Measurements from ENCODE around the gene MOB2. TPM values are rescaled to one million over a fixed set of nuclear protein-coding genes. Genes with fewer than 3 reads are reported as not detected.

The MOB2 gene
- total RNA-seq, 5 donors from 2014 or later (not counting 1 experiment from before 2014, with no cell fraction given), result 49.6 to 79.2 (median 72.6) TPM

DNA sequence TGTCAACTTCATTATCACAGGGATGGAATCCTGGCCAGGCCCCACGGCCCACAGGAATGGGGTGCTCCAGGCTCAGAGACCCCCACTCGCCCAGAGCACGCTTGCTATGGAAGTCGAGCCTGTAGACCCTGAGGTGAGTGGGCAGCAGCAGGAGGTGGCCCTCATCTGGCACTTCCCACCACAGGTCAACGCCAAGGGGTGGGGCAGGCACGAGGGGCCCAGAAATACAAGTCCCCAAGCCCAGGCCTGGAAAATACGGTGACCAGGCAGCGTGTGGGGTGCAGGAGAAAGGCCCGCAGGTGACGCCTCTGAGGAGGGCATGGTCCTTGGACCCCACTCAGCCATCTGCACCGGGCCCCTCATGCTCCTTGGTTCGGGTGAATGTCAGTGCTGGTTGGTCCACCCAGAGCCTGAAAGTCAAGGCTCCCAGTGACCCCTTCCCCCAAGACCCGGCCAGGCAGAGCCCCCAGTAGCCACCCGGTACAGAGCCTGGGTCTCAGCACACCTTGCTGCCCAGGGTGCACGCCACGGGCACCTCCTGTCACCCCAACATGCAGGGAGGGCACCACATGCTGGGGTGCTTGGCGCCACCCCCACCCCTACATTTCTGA, 2.4 kb downstream of the MOB2 start:
- ChIA-PET POLR2A (no interaction called here), CTCF (no interaction called here)
- no peaks in the 10 kb centered on the region for H3K27me3 Mint-ChIP-seq
- peaks cover under 1% of the 10 kb centered on the region for H3K36me3 Mint-ChIP-seq
- no peak overlapping the region for H3K4me3 ChIP-seq (ENCODE audit: control insufficient read depth in 1 of 2, extremely low read depth in 1 of 2, low read length in 1 of 2)
- H3K4me1 Mint-ChIP-seq, result peaks cover 20 to 40% (median 37%) of the 10 kb centered on the region in 3 donors
- H3K27ac Mint-ChIP-seq, result no peak overlapping the region
- H3K27ac ChIP-seq (ENCODE audit: low read length), result no peak overlapping the region
- H3K4me1 ChIP-seq (ENCODE audit: control insufficient read depth in 1 of 2, extremely low read depth in 1 of 2, insufficient read depth in 2 of 2, low read length in 2 of 2), result peaks cover 0 to 44% of the 10 kb centered on the region in 2 experiments
- DNase-seq (no peak), ATAC-seq (replicated peaks in 1 of 4) (no peak)
- H3K27me3 ChIP-seq (replicated peaks in 1 of 2; ENCODE audit: control insufficient read depth in 2 of 2, extremely low read depth in 1 of 2, insufficient read depth in 2 of 2, low read length in 1 of 2), result no peaks in the 10 kb centered on the region
- WGBS (ENCODE audit: insufficient coverage), result 88% methylated on average over 13 of the region's 17 CpGs
- H3K4me3 Mint-ChIP-seq, result no peak overlapping the region
- no peaks in the 10 kb centered on the region for H3K9me3 ChIP-seq
- peaks cover 23 to 27% of the 10 kb centered on the region in 2 donors for H3K36me3 ChIP-seq (ENCODE audit: control insufficient read depth in 2 of 2, extremely low read depth in 1 of 2, insufficient read depth in 1 of 2, low read length in 1 of 2)
- no peaks in the 10 kb centered on the region for H3K9me3 Mint-ChIP-seq

DNA sequence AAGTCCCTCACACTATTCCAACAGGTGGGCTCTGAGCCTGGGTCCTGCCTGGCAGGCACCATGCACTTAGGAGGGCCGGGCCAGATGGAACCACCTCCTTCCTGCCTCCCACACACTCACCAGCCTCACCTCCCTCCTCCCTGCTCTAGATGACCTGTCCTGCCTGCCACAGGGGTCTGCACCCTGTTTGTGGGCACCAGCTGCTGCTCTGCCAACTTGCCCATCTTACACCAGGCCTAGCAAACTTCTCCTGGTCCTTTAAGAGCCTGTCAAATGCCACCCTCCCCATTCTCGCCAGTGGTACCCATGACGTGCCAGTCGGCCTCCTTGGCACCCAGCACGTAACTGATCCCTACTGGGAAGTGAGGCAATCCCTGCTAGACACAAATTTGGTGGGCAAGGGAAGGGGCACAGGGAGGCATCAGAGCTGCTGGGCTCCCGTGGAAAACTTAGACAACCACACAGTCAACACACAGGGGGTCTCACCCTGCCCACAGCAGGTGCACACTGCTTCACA, 3.1 kb downstream of the MOB2 start:
- Mint-ChIP-seq H3K27me3 (no peaks in the 10 kb centered on the region), H3K9me3 (no peaks in the 10 kb centered on the region), H3K4me3 (no peak overlapping the region), H3K4me1 (peaks cover 23 to 34% (median 32%) of the 10 kb centered on the region in 3 donors), H3K27ac (no peak overlapping the region), H3K36me3 (peaks cover 7% of the 10 kb centered on the region)
- H3K9me3 ChIP-seq, result no peaks in the 10 kb centered on the region
- H3K4me3 ChIP-seq (ENCODE audit: control insufficient read depth in 1 of 2, extremely low read depth in 1 of 2, low read length in 1 of 2), result no peak overlapping the region
- ATAC-seq (replicated peaks in 1 of 4) (no peak), DNase-seq (no peak)
- ChIA-PET POLR2A (no interaction called here), CTCF (no interaction called here)
- peaks cover 23 to 34% of the 10 kb centered on the region in 2 donors for H3K36me3 ChIP-seq (ENCODE audit: control insufficient read depth in 2 of 2, extremely low read depth in 1 of 2, insufficient read depth in 1 of 2, low read length in 1 of 2)
- H3K27ac ChIP-seq (ENCODE audit: low read length), result no peak overlapping the region
- WGBS (ENCODE audit: insufficient coverage), result 81% methylated on average over 5 of the region's 6 CpGs
- H3K4me1 ChIP-seq (ENCODE audit: control insufficient read depth in 1 of 2, extremely low read depth in 1 of 2, insufficient read depth in 2 of 2, low read length in 2 of 2), result peaks cover 0 to 40% of the 10 kb centered on the region in 2 experiments
- no peaks in the 10 kb centered on the region for H3K27me3 ChIP-seq (replicated peaks in 1 of 2; ENCODE audit: control insufficient read depth in 2 of 2, extremely low read depth in 1 of 2, insufficient read depth in 2 of 2, low read length in 1 of 2)

DNA sequence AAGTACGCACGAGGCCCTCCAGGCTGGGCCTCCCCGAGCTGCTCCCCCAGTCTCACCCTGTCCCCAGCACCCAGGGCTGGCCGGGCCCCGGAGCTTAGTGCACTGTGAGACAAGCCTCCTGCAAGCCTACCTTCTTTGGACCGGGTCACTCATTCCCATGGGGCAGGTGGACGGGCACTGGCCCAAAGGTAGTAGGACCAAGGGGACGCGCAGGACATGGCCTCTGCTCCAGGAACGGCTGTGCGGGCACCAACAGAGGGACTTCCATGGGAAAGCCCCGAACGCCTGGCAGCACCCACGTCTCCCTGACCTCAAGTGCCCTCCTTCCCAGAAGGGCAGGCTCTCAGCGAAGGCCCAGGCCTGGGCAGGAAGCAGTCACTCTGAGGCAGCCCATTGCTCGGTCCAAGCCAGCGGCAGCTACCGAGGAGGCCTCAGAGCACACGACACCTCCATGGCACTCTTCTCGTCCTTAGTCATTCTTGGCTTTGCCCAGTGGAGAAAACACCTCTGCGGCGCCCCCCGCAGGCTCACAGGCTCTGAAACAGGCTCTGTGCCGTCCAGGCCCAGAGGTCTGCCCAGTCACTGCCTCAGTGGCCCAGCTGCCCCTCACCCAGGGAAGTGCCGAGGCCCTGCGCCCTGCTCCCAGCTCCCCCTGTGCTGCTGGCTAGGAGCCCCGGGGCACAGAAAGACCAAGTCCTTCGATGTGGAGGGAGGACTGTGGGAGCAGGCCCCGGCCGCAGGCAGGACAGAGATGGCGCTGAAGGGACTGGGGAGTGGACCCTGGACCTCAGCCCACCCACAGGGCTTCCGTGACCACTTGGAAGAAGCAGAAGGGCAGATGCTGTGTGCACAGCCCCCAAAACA, 3.8 kb downstream of the MOB2 start:
- H3K9me3 Mint-ChIP-seq, result no peaks in the 10 kb centered on the region
- H3K27ac Mint-ChIP-seq, result no peak overlapping the region
- H3K27ac ChIP-seq (ENCODE audit: low read length), result no peak overlapping the region
- no peak for ATAC-seq (replicated peaks in 1 of 4)
- H3K27me3 ChIP-seq (replicated peaks in 1 of 2; ENCODE audit: control insufficient read depth in 2 of 2, extremely low read depth in 1 of 2, insufficient read depth in 2 of 2, low read length in 1 of 2), result no peaks in the 10 kb centered on the region
- POLR2A ChIA-PET, result no interaction called here
- H3K4me1 Mint-ChIP-seq, result peaks cover 20 to 28% (median 25%) of the 10 kb centered on the region in 3 donors
- H3K9me3 ChIP-seq, result no peaks in the 10 kb centered on the region
- H3K36me3 ChIP-seq (ENCODE audit: control insufficient read depth in 2 of 2, extremely low read depth in 1 of 2, insufficient read depth in 1 of 2, low read length in 1 of 2), result peaks cover 26 to 40% of the 10 kb centered on the region in 2 donors
- no peak overlapping the region for H3K4me3 Mint-ChIP-seq
- H3K27me3 Mint-ChIP-seq, result no peaks in the 10 kb centered on the region
- peaks cover 11% of the 10 kb centered on the region for H3K36me3 Mint-ChIP-seq
- WGBS (ENCODE audit: insufficient coverage), result 92% methylated on average over 28 of the region's 32 CpGs
- DNase-seq, result no peak
- no peak overlapping the region for H3K4me3 ChIP-seq (ENCODE audit: control insufficient read depth in 1 of 2, extremely low read depth in 1 of 2, low read length in 1 of 2)
- CTCF ChIA-PET, result no interaction called here
- peaks cover 0 to 33% of the 10 kb centered on the region in 2 experiments for H3K4me1 ChIP-seq (ENCODE audit: control insufficient read depth in 1 of 2, extremely low read depth in 1 of 2, insufficient read depth in 2 of 2, low read length in 2 of 2)

DNA sequence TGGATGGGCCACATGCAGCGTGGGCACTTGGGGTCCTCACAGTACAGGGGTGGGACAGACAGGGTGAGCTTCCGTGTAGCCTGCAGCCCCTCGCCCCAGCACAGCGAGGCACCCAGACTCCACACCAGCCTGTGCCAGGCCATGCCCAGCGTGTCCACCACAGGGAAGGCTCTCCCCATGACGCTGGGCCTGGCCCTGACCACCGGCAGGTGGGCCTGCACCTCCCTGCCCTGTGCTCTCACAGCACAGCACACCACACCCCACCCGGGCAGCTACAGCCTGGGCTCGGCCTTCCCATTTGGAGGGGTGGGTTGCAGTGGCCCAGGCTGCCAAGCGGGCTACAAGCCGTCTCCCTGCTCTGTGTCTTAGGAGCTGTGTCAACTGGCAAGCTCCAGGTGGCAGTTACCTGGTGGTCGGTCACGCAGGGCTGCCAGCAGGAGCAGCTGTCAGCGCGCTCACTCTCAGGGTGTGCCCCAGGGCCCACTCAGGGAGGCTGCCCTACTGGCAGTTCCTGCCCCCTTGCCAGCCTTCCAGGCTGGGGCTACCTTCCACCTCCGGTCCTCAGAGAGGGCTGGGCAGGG, 4.6 kb downstream of the MOB2 start:
- Mint-ChIP-seq H3K9me3 (no peaks in the 10 kb centered on the region), H3K36me3 (peaks cover 18% of the 10 kb centered on the region), H3K27me3 (no peaks in the 10 kb centered on the region), H3K27ac (no peak overlapping the region), H3K4me3 (no peak overlapping the region), H3K4me1 (peaks cover 15 to 21% (median 19%) of the 10 kb centered on the region in 3 donors)
- Histone ChIP-seq H3K9me3 (no peaks in the 10 kb centered on the region), H3K36me3 (ENCODE audit: control insufficient read depth in 2 of 2, extremely low read depth in 1 of 2, insufficient read depth in 1 of 2, low read length in 1 of 2) (peaks cover 33 to 44% of the 10 kb centered on the region in 2 donors), H3K4me1 (ENCODE audit: control insufficient read depth in 1 of 2, extremely low read depth in 1 of 2, insufficient read depth in 2 of 2, low read length in 2 of 2) (peaks cover 0 to 24% of the 10 kb centered on the region in 2 experiments), H3K27me3 (replicated peaks in 1 of 2; ENCODE audit: control insufficient read depth in 2 of 2, extremely low read depth in 1 of 2, insufficient read depth in 2 of 2, low read length in 1 of 2) (no peaks in the 10 kb centered on the region), H3K4me3 (ENCODE audit: control insufficient read depth in 1 of 2, extremely low read depth in 1 of 2, low read length in 1 of 2) (no peak overlapping the region), H3K27ac (ENCODE audit: low read length) (no peak overlapping the region)
- ChIA-PET CTCF (no interaction called here), POLR2A (no interaction called here)
- ATAC-seq (replicated peaks in 1 of 4) (no peak), DNase-seq (no peak)
- WGBS (ENCODE audit: insufficient coverage), result 97% methylated on average over 13 of the region's 16 CpGs

DNA sequence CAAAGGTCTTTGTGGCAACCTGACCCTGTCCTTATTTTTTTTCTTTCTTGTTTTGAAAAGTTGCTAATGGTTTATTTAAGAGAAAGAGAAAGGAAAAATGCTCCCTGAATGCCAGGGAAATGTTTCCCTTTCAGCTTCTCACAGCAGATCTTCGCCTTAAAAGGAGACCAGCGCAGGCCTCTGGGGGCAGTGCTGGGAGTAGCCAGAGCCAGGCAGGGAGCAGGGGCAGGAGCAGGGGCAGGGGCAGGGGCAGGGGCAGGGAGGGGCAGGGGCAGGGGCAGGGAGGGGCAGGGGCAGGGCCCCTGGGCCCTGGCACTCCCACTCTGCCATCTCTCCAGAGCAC, 5.1 kb downstream of the MOB2 start:
- H3K36me3 Mint-ChIP-seq, result peaks cover 21% of the 10 kb centered on the region

More for the DNA sequence above, 5.1 kb downstream of the MOB2 start:
- ChIA-PET POLR2A (no interaction called here), CTCF (no interaction called here)
- Mint-ChIP-seq H3K27me3 (no peaks in the 10 kb centered on the region), H3K4me3 (no peak overlapping the region), H3K9me3 (no peaks in the 10 kb centered on the region), H3K4me1 (peaks cover 15 to 20% (median 19%) of the 10 kb centered on the region in 3 donors), H3K27ac (no peak overlapping the region)
- Histone ChIP-seq H3K4me3 (ENCODE audit: control insufficient read depth in 1 of 2, extremely low read depth in 1 of 2, low read length in 1 of 2) (no peak overlapping the region), H3K9me3 (no peaks in the 10 kb centered on the region), H3K27ac (ENCODE audit: low read length) (no peak overlapping the region), H3K36me3 (ENCODE audit: control insufficient read depth in 2 of 2, extremely low read depth in 1 of 2, insufficient read depth in 1 of 2, low read length in 1 of 2) (peaks cover 32 to 49% of the 10 kb centered on the region in 2 donors), H3K27me3 (replicated peaks in 1 of 2; ENCODE audit: control insufficient read depth in 2 of 2, extremely low read depth in 1 of 2, insufficient read depth in 2 of 2, low read length in 1 of 2) (no peaks in the 10 kb centered on the region), H3K4me1 (ENCODE audit: control insufficient read depth in 1 of 2, extremely low read depth in 1 of 2, insufficient read depth in 2 of 2, low read length in 2 of 2) (peaks cover 0 to 19% of the 10 kb centered on the region in 2 experiments)
- no CpG with 5 or more reads among the region's 2 CpGs for WGBS (ENCODE audit: insufficient coverage)
- DNase-seq, result no peak
- ATAC-seq (replicated peaks in 1 of 4), result no peak

Measured in T-cell (primary cell).